Measurements from ENCODE around the gene TEX53.

TEX53 gene

DNA sequence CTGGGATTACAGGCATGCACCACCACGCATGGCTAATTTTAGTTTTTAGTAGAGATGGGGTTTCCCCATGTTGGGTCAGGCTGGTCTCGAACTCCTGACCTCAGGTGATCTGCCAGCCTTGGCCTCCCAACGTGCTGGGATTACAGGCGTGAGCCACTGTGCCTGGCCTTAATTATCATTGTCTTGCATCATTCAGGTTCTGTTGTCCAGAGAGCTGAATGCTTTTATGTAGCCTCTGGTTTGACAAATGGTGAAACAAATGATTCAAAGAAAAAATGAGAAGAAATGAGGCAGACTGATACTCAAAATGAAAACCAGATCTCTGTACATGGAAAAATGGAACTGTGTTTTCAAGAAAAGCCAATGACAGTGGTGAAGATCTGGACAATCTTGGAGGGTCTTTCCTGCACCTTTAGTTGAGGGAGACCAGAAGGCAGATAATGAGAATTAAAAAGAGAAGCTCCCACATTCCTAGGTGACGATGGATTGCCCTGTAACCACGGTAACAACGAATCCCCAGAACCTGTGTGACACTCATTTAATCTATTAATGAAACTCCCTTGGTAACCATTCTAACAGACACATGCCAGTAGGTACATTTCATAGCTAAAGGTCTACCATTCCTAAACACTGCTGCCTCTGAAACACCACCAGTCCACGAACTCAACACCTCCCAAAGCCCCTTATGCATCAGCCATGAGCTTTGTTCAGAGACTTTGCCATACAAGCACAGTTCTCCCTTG lies 22.8 kb upstream of the TEX53 start:
- no peak for DNase-seq (ENCODE audit: low read depth in 2 of 2)

DNA sequence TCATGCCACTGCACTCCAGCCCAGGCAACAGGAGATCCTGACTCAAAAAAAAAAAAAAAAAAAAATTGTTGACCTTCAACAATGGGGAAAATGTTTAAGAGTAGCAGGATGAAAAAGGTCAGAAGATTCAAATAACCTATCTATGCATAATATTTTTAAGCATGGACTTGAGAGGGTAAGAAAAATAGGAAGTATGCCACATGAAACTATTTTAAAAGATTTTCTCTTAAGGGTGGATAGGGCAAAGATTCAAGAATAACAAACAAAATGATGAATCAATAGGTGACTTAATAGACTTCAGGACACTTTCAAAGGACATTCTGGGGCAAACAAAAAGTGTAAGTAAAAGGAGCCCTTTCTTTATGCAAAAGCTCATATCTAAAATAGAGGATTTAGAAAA lies 21.2 kb upstream of the TEX53 start:
- DNase-seq (ENCODE audit: low read depth in 2 of 2), result no peak

DNA sequence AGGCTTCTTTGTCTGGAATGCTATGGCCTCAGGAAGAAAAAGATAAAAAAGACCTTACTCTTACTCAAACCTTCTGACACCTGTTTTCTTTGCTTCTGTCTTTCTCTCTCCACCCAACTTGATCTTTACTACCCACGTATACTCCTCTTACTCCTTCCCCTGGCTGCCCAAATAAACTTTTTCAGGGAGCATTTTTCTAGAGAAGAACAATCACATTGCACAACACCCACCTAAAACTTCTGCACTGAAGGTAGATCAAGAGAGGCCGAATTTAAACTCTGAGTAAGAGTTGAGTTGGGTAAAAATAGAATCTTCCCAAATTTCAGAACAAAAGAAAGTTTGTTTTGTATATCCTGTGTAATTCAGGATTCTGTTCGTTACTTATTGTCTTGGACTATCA lies 20.5 kb upstream of the TEX53 start:
- DNase-seq (ENCODE audit: low read depth in 2 of 2), result no peak

DNA sequence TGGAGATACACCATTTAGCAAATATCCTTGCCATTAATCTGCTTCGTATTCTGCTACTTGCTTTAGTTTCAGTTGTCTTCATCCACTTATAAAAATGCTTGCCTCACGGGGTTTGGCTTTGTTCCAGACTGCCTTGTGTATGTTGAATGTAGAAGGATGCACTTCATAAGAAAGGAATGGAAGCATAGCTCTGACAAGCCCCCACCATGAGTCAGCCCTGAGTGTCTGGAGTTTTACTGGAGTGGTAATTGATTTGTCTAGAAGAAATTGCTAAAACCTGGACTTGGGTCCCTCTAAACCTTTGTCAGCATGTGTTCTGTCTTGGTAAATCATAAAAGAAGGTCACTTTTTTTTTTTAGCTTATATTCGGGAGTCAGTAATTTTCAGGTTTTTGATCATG lies 19.8 kb upstream of the TEX53 start:
- no peak for DNase-seq (ENCODE audit: low read depth in 2 of 2)

DNA sequence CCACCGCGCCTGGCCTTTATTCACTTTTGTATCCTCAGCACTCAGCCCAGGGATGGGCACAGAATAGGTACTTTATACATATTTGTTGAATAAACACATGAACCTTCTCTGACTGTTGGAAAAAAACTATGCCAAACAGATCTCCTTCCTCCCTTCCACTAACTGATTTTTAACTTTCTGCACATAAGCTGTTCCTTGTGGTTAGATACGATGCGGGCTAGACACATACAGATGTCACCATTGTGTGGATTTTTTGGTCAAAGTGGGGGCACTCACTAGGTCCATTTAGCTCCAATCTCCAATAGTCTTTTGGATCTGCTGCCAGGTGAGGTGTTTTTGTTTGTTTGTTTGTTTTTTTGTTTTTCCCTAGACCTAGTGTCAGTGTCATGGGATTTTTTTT lies 19.3 kb upstream of the TEX53 start:
- no peak for DNase-seq (ENCODE audit: low read depth in 2 of 2)

DNA sequence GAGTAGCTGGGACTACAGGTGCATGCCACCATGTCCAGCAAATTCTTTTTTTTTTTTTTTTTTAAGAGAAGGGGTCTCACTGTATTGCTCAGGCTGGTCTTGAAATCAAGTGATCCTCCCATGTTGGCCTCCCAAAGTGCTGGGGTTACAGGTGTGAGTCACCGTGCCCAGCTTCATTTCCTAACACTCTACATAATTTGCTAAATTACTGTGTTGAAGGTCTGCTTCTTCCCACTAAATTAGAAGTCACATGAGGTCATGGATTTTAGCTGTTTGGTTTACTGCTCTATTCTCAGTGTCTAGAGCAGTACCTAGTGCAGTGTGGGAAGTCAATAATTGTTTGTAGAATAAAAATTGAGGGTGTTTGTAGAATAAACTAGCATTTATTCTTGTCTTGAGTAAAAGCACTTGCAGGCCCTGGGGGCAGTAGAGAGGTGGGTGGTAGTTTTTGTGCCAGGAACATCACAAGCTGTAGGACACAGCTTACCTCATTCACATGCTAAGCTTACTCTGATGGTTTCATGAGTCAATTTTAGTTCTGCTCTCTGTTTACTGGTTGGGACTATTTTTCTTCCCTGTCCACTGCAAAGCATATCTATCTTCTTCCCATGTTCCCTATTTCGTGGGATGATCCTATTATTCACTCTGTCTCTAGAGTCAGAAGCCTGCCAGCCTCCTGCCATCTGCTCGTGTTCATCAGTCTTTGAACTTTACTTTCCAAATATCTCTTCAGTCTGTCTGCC lies 17.4 kb upstream of the TEX53 start:
- no peak for DNase-seq (ENCODE audit: low read depth in 2 of 2)

DNA sequence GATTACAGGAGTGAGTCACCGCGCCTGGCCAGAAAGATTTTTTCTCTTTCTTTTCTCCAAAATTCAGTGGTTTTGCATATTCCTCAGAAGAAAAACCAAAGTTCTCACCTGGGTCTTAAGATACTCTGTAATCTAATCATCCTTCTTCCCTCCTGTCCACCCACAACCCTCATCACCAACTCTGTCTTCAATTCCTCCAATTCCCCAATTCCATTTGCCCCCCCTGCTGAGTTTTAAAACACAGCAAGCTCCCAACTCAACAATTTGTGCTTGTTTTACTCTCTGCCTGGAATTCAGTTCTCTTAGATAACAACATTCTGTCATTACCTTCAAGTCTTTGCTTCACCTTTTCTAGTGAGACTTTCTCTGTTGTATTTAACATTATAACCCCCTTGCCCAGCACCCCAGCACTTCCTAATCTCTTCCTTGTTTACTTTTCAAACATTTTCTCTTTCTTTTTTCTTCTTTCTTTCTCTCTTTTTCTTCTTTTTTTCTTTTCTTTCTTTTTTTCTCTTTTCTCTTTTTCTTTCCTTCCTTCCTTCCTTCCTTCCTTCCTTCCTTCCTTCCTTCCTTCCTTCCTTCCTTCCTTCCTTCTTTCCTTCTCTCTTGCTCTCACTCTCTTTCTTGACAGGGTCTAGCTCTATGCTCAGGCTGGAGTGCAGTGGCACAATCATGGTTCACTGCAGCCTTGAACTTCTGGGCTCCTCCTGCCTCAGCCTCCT lies 16.6 kb upstream of the TEX53 start:
- DNase-seq (ENCODE audit: low read depth in 2 of 2), result no peak

DNA sequence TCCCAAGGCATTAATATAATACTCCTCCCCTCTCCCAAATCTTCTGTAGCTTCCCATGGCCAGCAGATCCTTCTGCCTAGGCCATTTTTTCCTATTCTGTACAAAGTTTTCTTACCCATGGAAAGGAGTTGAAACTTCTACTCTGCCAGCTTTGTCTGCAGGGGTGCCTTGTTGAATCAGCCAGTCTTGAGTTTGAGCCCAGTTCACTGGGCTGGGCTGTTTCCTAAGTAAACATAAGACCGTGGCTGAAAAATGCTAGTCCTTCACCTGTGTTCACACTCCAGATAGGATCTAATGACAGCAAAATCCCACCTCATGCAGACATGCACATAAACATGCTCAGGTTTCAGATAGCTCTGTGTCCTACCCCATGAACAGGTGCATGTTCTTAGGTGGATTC lies 14.0 kb upstream of the TEX53 start:
- DNase-seq (ENCODE audit: low read depth in 2 of 2), result no peak

DNA sequence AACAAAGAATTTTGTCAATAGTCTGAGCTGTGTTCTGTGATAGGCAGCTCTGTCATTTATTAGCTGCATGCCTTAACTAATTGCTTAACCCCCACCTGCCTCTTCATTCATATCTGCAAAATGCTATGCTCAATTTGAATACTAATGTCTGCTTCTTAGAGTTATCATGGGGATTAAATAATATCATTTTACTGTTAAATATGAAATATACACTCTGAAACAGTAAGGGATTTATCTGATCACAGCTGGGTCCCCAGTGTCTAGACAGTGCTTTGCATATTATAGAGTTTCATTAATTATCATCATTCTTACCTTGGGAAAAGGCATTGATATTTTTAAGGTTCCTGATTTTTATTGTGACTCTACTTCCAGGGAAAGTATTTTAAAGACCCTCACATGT lies 12.4 kb upstream of the TEX53 start:
- DNase-seq (ENCODE audit: low read depth in 2 of 2), result no peak

DNA sequence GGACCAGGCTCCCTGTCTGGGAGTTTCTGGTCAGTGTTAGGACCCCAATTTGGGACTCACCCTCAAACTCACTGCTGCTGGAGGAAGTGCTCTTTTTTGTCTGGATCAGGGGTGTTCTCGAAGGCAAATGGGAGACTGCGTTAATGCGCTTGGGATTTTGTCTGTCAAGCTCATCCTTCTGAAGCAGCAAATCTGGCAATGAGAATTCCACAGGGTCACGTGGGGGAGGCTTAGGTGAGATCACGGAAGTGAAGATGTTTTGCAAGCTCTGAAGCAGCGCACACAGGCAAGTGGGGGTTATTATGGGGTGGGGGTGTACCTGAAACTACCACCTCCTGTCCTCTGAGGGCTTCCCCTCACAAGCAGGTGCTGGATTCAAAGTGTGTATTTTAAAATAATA lies 10.5 kb upstream of the TEX53 start:
- DNase-seq (ENCODE audit: low read depth in 2 of 2), result no peak

DNA sequence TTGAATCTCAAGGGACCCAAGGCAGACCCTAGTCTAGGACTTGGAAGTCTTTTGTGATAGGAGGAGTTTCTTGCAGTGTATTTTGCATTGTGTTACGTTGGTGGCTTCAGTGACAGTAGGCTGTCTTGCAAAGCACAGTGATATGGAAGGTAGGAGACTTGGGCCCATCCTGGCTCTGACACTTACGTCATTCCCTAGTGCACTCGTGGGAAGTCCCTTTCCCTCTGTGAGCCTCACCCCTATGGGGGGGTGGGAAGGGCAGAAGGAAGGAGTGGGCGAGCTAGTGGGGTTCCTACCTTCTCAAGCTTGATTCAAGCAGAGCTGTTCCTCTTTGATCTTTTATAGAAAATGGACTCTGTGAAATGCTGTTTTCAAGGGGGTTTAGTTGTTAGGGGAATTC lies 9.2 kb upstream of the TEX53 start:
- DNase-seq (ENCODE audit: low read depth in 2 of 2), result no peak

DNA sequence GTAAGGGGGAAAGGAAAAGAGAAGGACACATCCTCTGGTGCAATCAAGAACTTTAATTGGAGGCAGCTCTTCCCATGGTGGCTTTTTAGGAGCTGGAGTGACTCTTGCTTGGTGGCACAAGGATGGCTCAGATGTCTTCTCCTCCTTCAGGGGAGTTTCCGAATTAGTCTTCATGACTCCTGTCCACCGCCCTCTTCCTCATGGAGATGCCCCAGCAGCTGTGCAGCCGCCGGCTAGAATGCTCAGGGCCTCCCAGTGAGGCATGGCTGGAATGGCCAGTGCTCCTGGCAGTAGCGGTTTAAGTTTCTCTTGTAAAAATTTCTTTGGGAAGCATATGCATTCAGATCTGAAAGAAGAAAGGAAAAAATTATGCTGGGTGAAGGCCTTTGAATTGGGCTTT lies 8.8 kb upstream of the TEX53 start:
- no peak for DNase-seq (ENCODE audit: low read depth in 2 of 2)

DNA sequence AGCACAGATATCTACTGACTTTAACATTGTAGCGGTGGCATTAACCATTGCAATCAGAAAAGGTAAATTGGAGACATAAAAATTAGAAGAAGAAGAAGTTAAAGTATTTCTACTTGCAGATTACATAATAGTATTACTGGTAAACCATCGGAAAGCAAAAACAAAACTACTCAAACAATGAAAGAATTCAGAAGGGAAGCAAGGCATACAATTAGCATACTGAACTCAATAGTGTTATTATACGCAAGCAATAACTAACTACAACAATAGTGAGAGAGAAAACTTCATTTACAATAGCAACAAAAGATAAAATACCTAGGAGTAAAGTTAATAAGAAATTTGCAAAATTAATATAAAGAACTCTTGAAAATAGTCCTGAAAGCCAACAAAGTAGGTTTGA lies 6.6 kb upstream of the TEX53 start:
- DNase-seq (ENCODE audit: low read depth in 2 of 2), result no peak

DNA sequence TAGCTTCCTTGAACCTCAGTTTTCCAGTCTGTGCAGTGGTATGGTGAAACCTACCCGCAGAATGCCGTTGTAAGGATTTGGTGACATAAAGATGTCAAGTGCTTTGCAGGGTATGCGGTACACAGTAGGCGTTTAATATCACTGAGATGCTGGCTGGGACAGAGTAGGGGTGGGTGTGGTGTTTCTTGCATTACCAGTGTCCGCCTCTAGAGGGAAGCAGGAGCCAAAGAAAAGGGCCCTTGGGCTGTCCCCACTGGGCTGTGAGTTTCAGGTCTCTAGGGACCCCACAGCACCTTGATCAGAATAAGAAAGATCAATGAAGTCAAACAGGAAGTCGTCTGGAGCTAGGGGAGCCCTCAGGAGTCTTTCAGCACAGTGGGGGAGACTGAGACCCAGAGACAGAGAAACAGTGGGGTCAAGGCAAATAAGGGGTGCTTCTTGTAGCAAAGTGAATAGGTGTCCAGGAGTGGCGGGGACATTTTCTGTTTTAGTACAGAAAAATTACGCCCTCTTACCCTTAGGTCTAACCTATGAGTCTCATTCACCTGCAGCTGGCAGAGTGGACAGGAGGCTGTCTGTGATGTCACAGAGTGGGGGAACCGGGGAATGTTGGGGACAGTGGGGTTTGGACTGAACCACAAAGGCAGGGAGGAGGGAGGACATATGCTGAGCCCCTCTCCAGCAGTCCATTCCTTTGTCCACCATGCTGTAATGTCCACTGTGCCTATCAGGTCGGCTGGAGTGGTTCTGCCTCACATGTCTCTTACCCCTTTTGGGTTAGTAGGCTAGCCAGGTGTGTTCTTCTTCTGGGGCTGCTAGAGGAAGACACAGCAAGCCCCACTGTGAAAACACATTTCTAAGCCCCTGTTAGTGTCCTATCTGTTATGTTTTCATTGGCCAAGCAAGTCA lies 4.7 kb upstream of the TEX53 start:
- DNase-seq (ENCODE audit: low read depth in 2 of 2), result peak; percentile 56 to 57

DNA sequence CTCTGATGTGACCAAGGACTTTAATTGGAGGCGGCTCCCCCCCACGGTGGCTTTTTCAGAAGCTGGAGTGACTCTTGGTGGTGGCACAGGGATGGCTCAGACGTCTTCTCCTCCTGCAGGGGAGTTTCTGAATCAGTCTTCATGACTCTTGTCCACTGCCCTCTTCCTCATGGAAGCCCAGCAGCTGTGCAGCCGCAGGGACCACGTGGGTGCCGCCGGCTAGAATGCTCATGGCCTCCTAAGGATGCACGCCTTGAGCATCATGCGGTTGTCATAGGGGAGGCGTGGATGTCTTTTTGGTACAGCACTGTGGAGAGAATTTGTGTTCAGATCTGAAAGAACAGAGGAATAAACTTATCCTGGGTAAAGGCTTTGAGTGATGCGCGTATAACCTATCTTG lies 1.3 kb downstream of the TEX53 start:
- no peak for DNase-seq (ENCODE audit: low read depth in 2 of 2)

DNA sequence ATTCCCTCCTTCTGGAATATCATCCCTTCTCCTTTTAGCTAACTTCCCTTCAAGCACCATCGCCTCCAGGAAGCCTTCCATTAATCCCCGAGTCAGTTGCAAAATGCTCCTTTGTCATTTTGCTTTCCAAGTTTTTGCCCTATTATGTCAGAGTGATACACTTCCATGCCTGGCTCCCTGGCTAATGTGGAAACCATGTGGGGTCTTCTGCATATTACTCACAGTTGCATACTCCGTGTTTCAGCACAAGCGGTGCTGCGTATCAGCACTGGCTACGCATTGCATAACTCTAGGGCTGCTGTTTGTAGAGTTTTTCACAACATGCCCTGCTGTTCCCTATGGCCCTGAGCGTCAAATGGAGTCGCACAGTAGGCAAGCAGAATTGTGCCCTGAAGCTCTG lies 1.9 kb downstream of the TEX53 start:
- DNase-seq (ENCODE audit: low read depth in 2 of 2), result no peak

DNA sequence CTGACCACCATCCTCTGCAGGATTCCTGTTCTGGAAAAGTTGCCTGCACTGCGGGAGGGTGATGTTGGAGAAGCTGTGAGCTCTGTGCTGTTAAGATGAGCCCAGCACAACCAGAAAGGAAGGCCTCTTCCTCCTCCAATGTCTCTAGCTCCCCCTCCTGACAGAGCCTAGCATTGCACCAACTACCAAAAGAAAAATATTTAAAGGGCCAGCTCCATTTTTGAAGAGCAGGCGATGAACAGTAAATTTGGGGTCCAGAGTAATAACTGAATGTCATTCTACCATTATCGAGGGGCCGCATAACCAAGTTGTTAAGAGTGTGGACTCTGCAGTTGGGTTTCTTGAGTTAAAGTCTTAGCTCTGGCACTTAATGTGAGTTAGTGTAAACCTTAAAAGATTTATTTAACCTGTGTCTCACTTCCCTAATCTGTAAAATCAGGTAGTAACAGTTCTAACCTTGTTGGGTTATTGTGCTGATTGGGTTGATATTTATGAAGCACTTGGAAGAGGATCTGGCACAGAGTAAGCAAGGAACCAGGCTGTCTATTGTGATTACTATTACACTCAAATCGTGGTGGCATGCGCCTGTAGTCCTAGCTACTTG lies 3.9 kb downstream of the TEX53 start:
- peak; percentile 69 to 74 for DNase-seq (ENCODE audit: low read depth in 2 of 2)

DNA sequence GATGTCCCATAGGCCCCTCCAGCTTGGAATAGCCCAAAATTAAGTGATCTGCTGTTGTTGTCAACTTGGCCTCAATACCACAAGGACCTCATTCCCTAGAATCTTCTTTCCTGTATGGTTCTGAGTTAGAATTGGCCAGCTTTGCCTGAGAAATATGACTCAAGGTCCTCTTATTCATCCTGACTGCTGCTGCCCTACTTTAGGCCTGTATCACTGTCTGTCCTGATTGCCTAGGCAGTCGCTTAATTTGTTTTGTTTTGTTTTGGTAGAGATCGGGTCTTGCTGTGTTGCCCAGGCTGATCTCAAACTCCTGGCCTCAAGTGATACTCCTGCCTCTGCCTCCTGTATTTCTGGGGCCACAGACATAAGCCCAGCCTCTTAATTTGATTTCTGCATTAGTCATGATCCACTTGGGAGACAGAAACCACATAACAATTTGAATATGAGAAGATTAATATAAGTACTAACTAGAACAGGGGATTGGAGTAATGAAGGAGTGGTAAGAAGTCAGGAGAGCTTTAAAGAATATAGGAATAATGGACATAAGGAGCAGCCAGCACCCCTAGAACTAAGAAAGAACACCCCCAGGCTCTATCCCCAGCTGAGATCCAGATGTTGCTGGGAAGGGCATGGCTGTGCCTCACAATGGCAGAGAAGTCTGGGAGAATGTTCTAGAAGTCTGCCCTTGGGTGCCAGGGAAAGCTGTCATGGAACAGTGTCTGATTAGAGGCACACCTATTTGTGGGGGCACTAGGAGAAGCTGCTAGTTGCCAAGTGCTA lies 4.6 kb downstream of the TEX53 start:
- DNase-seq (ENCODE audit: low read depth in 2 of 2), result no peak

DNA sequence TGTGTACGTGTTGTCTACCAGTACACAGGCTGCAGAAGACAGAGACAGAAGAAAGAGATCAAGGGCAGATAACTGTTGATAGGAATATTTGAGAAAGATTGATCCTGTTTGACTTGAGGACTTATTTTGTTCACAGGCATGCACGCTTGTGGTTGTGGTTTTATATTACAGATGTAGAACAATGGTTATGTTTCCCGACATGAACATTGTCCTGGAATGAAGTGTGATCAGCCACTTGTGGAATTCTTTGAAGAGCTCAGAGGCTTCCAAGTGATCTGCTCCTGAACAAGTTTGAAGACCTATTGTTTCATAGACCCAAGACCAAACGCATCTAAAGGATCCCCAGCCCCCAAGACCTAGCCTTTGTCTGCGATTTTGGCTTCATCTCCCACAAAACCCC lies 13.7 kb downstream of the TEX53 start:
- DNase-seq (ENCODE audit: low read depth in 2 of 2), result no peak

DNA sequence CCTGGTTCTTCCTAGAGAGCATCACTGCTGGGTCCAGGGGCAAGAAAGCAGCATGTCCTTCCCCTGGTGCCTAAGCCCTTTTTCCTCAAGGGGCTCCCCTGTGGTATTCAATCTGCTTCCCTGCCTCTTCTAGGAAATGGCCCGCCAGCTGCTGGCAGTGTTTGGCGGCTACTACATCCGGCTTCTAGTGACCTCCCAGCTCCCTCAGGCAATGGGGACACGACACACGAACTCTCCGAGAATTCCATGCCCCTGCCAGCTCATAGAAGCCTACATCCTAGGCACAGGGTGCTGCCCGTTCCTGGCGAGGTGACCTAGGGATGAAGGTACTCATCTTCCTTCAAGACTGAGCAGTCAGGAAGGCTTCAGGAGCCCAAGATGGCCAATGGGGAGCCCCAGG lies 14.6 kb downstream of the TEX53 start:
- no peak for DNase-seq (ENCODE audit: low read depth in 2 of 2)

DNA sequence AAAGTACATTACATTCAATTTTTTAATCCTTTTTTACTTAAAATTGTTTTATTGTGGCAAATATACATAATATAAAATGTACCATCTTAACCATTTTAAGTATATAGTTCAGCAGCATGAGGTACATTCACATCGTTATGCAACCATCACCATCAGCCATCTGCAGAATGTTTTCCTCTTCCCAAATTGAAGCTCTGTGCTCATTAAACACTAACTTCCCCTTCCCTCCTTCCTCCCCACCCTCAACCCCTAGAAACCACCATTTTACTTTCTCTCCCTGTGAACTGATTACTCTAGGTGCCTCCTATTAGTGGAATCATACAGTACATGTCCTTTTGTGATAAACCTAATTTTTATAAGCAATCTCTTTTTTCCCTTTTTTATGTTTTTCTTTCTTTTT lies 15.6 kb downstream of the TEX53 start:
- DNase-seq (ENCODE audit: low read depth in 2 of 2), result no peak
